Mucosa of descending colon (tissue), 3 donors: ENCODE results near the gene ORM2. TPM values are rescaled to one million over a fixed set of nuclear protein-coding genes. Genes with fewer than 3 reads are reported as not detected.
A peak's percentile ranks its signal among the peaks of the same experiment; 100 is the strongest.
"Not testable (repeated sequence)": the region's sequence is repeated elsewhere in the genome, so short reads cannot be mapped to it uniquely, and the experiment has no call there.

Experiments
- ATAC-seq: fragments of 200-7000 bp; cut with Tn5 transposase; one replicate; pipeline ENCODE4 v1.9.1; 2020; ENCODE audit warnings: mild to moderate bottlenecking, moderate library complexity
- DNase-seq, 3 donors: peaks; one replicate each; pipeline ENCODE4 v3.0.0-alpha.2; 2020
- H3K36me3 ChIP-seq: fragments of 200-600 bp; one replicate; pipeline ENCODE4 v1.8.0; 2021; ENCODE audit warnings: low read depth, mild to moderate bottlenecking
- H3K4me1 ChIP-seq: fragments of 200-600 bp; one replicate; pipeline ENCODE4 v1.8.0; 2021; ENCODE audit warnings: low read depth, mild to moderate bottlenecking
- H3K4me3 ChIP-seq: fragments of 200-600 bp; one replicate; pipeline ENCODE4 v1.8.0; 2021; ENCODE audit warnings: mild to moderate bottlenecking
- H3K9me3 ChIP-seq: fragments of 200-600 bp; one replicate; pipeline ENCODE4 v1.8.0; 2021; ENCODE audit warnings: mild to moderate bottlenecking
- CTCF ChIP-seq: fragments of 200-600 bp; IDR thresholded peaks from one replicate; pipeline ENCODE4 v1.8.0; 2022; ENCODE audit warnings: antibody characterized with exemption, mild to moderate bottlenecking
- intact Hi-C, 2 donors: fragments of 100-400 bp; cut with DNase I in 1 of 2; cut with micrococcal nuclease in 1 of 2; formaldehyde crosslinking; loops; one replicate each; pipeline versions ENCODE4 v1.11.0 to v1.11.1; 2022; cut with DNase I, micrococcal nuclease
- total RNA-seq, 3 donors: library from RNA; stranded (reverse); fragmentation: NEBNext Ultra II Directional in 2 of 3; extraction: Animal tissue kit (Norgen Biotek cat#: 25700) in 2 of 3; gene quantifications; one replicate each; pipeline versions ENCODE4 v1.2.1 to v1.2.4, GENCODE V29; 2021 to 2023
- donor health status: DM: no; HTN: no; CAD: no; lungs with moderate emphysema.
- donor health status: DM: no; HTN: no; CAD: no.
- donor health status: DM: no; HTN: yes; CAD: no.

The ORM2 gene
- total RNA-seq, 3 donors from 2014 or later, result 1.0 TPM; not detected in 2

GRCh38 chr9:114319147-114319546 lies 10.5 kb upstream of the ORM2 start:
- Histone ChIP-seq H3K4me1 (no peaks in the 10 kb centered on the region), H3K4me3 (no peak overlapping the region), H3K36me3 (no peaks in the 10 kb centered on the region), H3K9me3 (no peaks in the 10 kb centered on the region)
- no peak for TF ChIP-seq CTCF
- DNase-seq (peak in 1 of 3 donors; percentile 1), ATAC-seq (no peak)
- intact Hi-C loops, result no loop called here

DNA sequence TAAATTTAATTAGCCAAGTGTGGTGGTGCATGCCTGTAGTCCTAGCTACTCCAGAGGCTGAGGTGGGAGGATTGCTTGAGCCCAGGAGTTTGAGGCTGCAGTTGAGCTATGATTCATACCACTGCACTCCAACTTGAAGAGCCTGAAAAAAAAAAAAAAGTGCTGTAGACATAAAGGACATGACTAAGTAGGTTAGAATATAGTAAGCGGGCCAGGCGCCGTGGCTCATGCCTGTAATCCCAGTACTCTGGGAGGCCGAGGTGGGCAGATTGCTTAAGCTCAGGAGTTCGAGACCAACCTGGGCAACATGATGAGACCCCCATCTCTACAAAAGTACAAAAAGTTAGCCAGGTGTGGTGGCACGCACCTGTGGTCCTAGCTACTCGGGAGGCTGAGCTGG lies 9.0 kb upstream of the ORM2 start:
- H3K4me3 ChIP-seq, intact Hi-C loops, H3K4me1 ChIP-seq, ATAC-seq, H3K9me3 ChIP-seq, H3K36me3 ChIP-seq: not testable (repeated sequence)
- DNase-seq, result peak in 1 of 3 donors; percentile 13

GRCh38 chr9:114321759-114322158 lies 7.9 kb upstream of the ORM2 start:
- no peaks in the 10 kb centered on the region for H3K36me3 ChIP-seq
- intact Hi-C loops, result no loop called here
- H3K9me3 ChIP-seq, result no peaks in the 10 kb centered on the region
- H3K4me3 ChIP-seq, result no peak overlapping the region
- DNase-seq (peak in 1 of 3 donors; percentile 4), ATAC-seq (no peak)
- TF ChIP-seq CTCF, result no peak
- no peaks in the 10 kb centered on the region for H3K4me1 ChIP-seq

- H3K4me1 ChIP-seq, H3K4me3 ChIP-seq, DNase-seq, H3K36me3 ChIP-seq, H3K9me3 ChIP-seq, ATAC-seq, intact Hi-C loops: not testable (repeated sequence)
Measured at GRCh38 chr9:114322160-114322818, 7.4 kb upstream of the ORM2 start.

GRCh38 chr9:114322831-114323531 lies 6.7 kb upstream of the ORM2 start, which contains the start of gene ORM1:
Gene ORM1, plus strand, starts transcription at chr9:114323098. Its CDS starts 36 bp downstream, at chr9:114323134.
- peak; percentile 30 for ATAC-seq
- H3K4me1 ChIP-seq, intact Hi-C loops, H3K4me3 ChIP-seq, H3K9me3 ChIP-seq, H3K36me3 ChIP-seq: not testable (repeated sequence)
- DNase-seq, result peak in 1 of 3 donors; percentile 8

DNA sequence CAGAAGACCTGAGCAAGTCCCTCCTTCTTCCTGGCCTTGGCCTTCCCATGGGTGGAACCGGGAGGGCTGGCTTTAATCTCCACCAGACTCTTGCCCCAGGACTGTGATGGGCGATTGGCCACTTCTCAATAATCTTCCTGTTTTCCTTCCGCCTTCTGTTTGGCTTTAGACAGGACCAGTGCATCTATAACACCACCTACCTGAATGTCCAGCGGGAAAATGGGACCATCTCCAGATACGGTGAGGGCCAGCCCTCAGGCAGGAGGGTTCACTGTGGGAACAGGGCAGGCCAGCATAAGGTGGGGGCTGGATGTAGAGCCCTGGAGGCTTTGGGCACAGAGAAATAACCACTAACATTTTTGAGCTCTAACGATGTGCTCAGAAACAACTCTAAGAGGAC lies 5.8 kb upstream of the ORM2 start:
- H3K9me3 ChIP-seq, H3K4me1 ChIP-seq, H3K4me3 ChIP-seq, intact Hi-C loops, H3K36me3 ChIP-seq, DNase-seq, ATAC-seq: not testable (repeated sequence)

- H3K4me3 ChIP-seq, result no peak overlapping the region
- no peaks in the 10 kb centered on the region for H3K9me3 ChIP-seq
- H3K4me1 ChIP-seq, result no peaks in the 10 kb centered on the region
- H3K36me3 ChIP-seq, result no peaks in the 10 kb centered on the region
- ATAC-seq, result no peak
- intact Hi-C loops, result no loop called here
- peak in 1 of 3 donors; percentile 14 for DNase-seq
- TF ChIP-seq CTCF, result no peak
Measured at GRCh38 chr9:114324492-114324891, 5.2 kb upstream of the ORM2 start.

DNA sequence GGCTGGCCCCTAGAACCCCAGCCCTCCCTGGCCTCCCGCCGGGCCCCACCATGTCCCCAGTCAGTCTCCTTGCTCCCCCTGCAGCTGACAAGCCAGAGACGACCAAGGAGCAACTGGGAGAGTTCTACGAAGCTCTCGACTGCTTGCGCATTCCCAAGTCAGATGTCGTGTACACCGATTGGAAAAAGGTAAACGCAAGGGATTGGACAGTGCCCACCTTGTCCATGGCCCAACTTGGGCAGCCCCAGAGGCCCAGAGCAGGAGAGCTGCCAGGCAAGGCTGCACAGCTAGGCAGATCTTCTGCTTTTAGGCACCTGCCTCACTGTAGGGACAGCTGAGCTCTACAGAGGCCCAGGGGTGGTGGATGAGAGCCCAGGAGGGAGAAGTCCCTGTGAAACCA lies 4.7 kb upstream of the ORM2 start:
- H3K4me1 ChIP-seq, H3K4me3 ChIP-seq, intact Hi-C loops, H3K9me3 ChIP-seq, H3K36me3 ChIP-seq: not testable (repeated sequence)
- peak; percentile 10 for ATAC-seq
- DNase-seq, result peak in 1 of 3 donors; percentile 8

- ATAC-seq, H3K36me3 ChIP-seq, H3K4me1 ChIP-seq, intact Hi-C loops, H3K4me3 ChIP-seq, H3K9me3 ChIP-seq: not testable (repeated sequence)
- peak in 2 of 3 donors; percentile 10 to 11 for DNase-seq
Measured at GRCh38 chr9:114325684-114326254, 3.9 kb upstream of the ORM2 start.
